K562 (cell line): ENCODE data around the gene PFKFB2. TPM values are rescaled to one million over a fixed set of nuclear protein-coding genes. Genes with fewer than 3 reads are reported as not detected.
A peak's percentile ranks its signal among the peaks of the same experiment; 100 is the strongest.

Experiments
- ATAC-seq: fragments of 200-7000 bp; cut with Tn5 transposase; 3 replicates; pipeline ENCODE4 v1.9.1; 2020; ENCODE audit warnings: moderate library complexity
- BruUV-seq: library from RNA; stranded (reverse); fragments of 400-500 nt; replicated peaks from 2 replicates; lab custom pipeline; 2021; lab: Mats Ljungman, UMichigan
- CTCF ChIA-PET: fragments of 300-600 bp; formaldehyde crosslinking; extraction: SDS; loops from one replicate; lab custom pipeline; 2021; ENCODE audit warnings: low intra/inter-chr PET ratio; lab: Yijun Ruan, JAX
- POLR2A ChIA-PET: fragments of 300-600, 350-650 bp; sonication (Branson Sonifier 250); formaldehyde crosslinking; extraction: SDS; loops from one replicate; lab custom pipeline; 2021; ENCODE audit warnings: antibody characterized with exemption, inconsistent platforms; lab: Yijun Ruan, JAX
- DNase-seq, 4 experiments: peaks; one replicate each; pipeline versions ENCODE4 v3.0.0 to v3.0.0-alpha.2; 2011 to 2018; ENCODE audit warnings: low spot score in 3 of 4, mixed read lengths in 3 of 4; ENCODE audit errors: extremely low read depth in 1 of 4
- FAIRE-seq: peaks from 2 replicates; lab custom pipeline; 2011; peaks lifted over from hg19 to GRCh38; lab: Jason Lieb, UNC
- H2AFZ ChIP-seq: 2 replicates; pipeline ENCODE4 v1.6.0; 2011; ENCODE audit warnings: low read depth, low read length, control low read depth, inconsistent platforms
- H3K27ac ChIP-seq: fragments of 200-600 bp; 3 replicates; pipeline ENCODE4 v1.8.0; 2011; ENCODE audit warnings: low read depth, mild to moderate bottlenecking, control low read depth, inconsistent platforms, low read length, moderate library complexity, mixed read lengths; ENCODE audit errors: extremely low read depth
- H3K27me3 ChIP-seq, 2 experiments: fragments of 300-600 bp in 1 of 2; 2 replicates in 1 of 2; 3 replicates in 1 of 2; pipeline versions ENCODE4 v1.6.0 to v1.8.0; 2011; ENCODE audit warnings: inconsistent platforms in 2 of 2, low read length in 2 of 2, mild to moderate bottlenecking in 1 of 2, mixed read lengths in 1 of 2, moderate library complexity in 1 of 2; ENCODE audit not compliant: control insufficient read depth in 2 of 2, insufficient read depth in 2 of 2
- H3K36me3 ChIP-seq: fragments of 300-600 bp; 3 replicates; pipeline ENCODE4 v1.8.0; 2011; ENCODE audit warnings: mild to moderate bottlenecking, low read length, inconsistent platforms; ENCODE audit not compliant: control insufficient read depth, insufficient read depth
- H3K4me1 ChIP-seq, 2 experiments: fragments of 200-600 bp in 1 of 2; replicated peaks in 1 of 2; 2 replicates in 1 of 2; 3 replicates in 1 of 2; pipeline versions ENCODE4 v1.5.1 to v1.8.0; 2011; ENCODE audit warnings: inconsistent platforms in 2 of 2, low read length in 2 of 2, mild to moderate bottlenecking in 1 of 2, mixed read lengths in 1 of 2, moderate library complexity in 1 of 2; ENCODE audit not compliant: control insufficient read depth in 2 of 2, insufficient read depth in 2 of 2
- H3K4me2 ChIP-seq: 2 replicates; pipeline ENCODE4 v1.6.1; 2011; ENCODE audit warnings: low read length, control low read depth, inconsistent platforms, mixed read lengths; ENCODE audit not compliant: insufficient read depth
- H3K4me3 ChIP-seq: fragments of 200-600 bp; sonication (generic), shearing (Covaris generic); 2 replicates; pipeline ENCODE4 v1.5.1; 2016; ENCODE audit warnings: control low read depth, inconsistent platforms
- H3K79me2 ChIP-seq: fragments of 200-600 bp; 3 replicates; pipeline ENCODE4 v1.8.0; 2011; ENCODE audit warnings: low read length, inconsistent platforms; ENCODE audit not compliant: control insufficient read depth, insufficient read depth
- H3K9ac ChIP-seq, 2 experiments: 2 replicates each; pipeline versions ENCODE4 v1.6.0 to v1.6.1; 2011; ENCODE audit warnings: low read depth in 2 of 2, low read length in 2 of 2, control low read depth in 1 of 2, inconsistent platforms in 1 of 2, mild to moderate bottlenecking in 1 of 2, mixed read lengths in 1 of 2; ENCODE audit not compliant: insufficient read depth in 1 of 2
- H3K9me1 ChIP-seq: one replicate; pipeline ENCODE4 v1.6.0; 2011; ENCODE audit warnings: inconsistent platforms, mild to moderate bottlenecking, low read length, moderate library complexity; ENCODE audit not compliant: control insufficient read depth, insufficient read depth
- H3K9me3 ChIP-seq: replicated peaks from 2 replicates; pipeline ENCODE4 v1.5.1; 2011; ENCODE audit warnings: low read depth, low read length, inconsistent platforms; ENCODE audit not compliant: control insufficient read depth, insufficient read depth
- H4K20me1 ChIP-seq: replicated peaks from 2 replicates; pipeline ENCODE4 v1.6.1; 2011; ENCODE audit warnings: low read length, inconsistent platforms, mixed read lengths; ENCODE audit not compliant: control insufficient read depth, insufficient read depth
- CBX8 ChIP-seq: fragments of 200-600 bp; sonication (generic); IDR thresholded peaks from 2 replicates; pipeline ENCODE4 v1.6.1; 2012; ENCODE audit warnings: borderline replicate concordance, mixed run types, low read depth, mild to moderate bottlenecking, moderate library complexity, mixed read lengths, low read length, control low read depth, inconsistent platforms; ENCODE audit not compliant: poor library complexity, severe bottlenecking; ENCODE audit errors: extremely low read depth
- CTCF ChIP-seq, 3 experiments: IDR thresholded peaks in 2 of 3; conservative IDR thresholded peaks in 1 of 3; 2 replicates each; pipeline ENCODE4 v1.5.1; 2011 to 2012; ENCODE audit warnings: low read length in 3 of 3, mild to moderate bottlenecking in 3 of 3, control low read depth in 2 of 3, improper control_type of control experiment in 1 of 3, inconsistent platforms in 1 of 3, low read depth in 1 of 3, mixed read lengths in 1 of 3, moderate library complexity in 1 of 3; ENCODE audit not compliant: insufficient read depth in 2 of 3
- PCBP2 ChIP-seq: fragments of 200-400 bp; formaldehyde crosslinking; IDR thresholded peaks from 2 replicates; pipeline ENCODE4 v1.6.1; 2018; ENCODE audit warnings: low read length, low read depth, mild to moderate bottlenecking, moderate library complexity; ENCODE audit not compliant: poor library complexity, severe bottlenecking
- WGBS: fragments of 100-300 bp; shearing (Covaris generic); methylation state at CpG from one replicate; pipeline ENCODE4 v1.1.6; 2016; ENCODE audit warnings: low coverage, mixed read lengths; ENCODE audit not compliant: insufficient coverage; ENCODE audit errors: missing lambda C conversion rate; 5-methylcytosine and 5-hydroxymethylcytosine counted together
- in situ Hi-C: fragments of 300-500 bp; cut with MboI; formaldehyde crosslinking; loops from 4 replicates; pipeline ENCODE4 v1.15.0; 2018; ENCODE audit warnings: inconsistent platforms, mixed read lengths
- intact Hi-C: fragments of 100-400 bp; cut with micrococcal nuclease; formaldehyde crosslinking; loops from 2 replicates; pipeline ENCODE4 v1.14.2; 2022
- polyA plus RNA-seq, 8 experiments: library from polyadenylated mRNA; depleted of rRNA in 4 of 8; stranded (reverse) in 5 of 8; unstranded in 3 of 8; fragments of >200 nt; fragmentation: Nextera tagmentation in 2 of 8; fragmentation: Illumina TruSeq in 1 of 8; extraction: Ambion mirVana in 2 of 8; extraction: Trizol in 1 of 8; gene quantifications; 2 replicates each; pipeline versions ENCODE4 v1.2.1 to v1.2.3, GENCODE V29; 2011 to 2014; ENCODE audit warnings: inconsistent platforms in 1 of 8, missing spikeins in 1 of 8
- total RNA-seq, 7 experiments: library from RNA; depleted of rRNA in 6 of 7; stranded (reverse); fragments of >200 nt in 6 of 7; fragmentation: Illumina TruSeq in 2 of 7; extraction: Trizol in 2 of 7; gene quantifications; 2 replicates each; pipeline versions ENCODE4 v1.2.1 to v1.2.3, GENCODE V29; 2011 to 2021; ENCODE audit warnings: low replicate concordance in 1 of 7

Gene PFKFB2
- total and polyA plus RNA-seq, 9 of the 15 experiments (the other 6 are each of a cell fraction or from before 2014, with no cell fraction given) = 6.9 to 26.0 (median 16.4) TPM

- CTCF ChIA-PET = no interaction called here
- WGBS = 78% methylated on average over 4 of the region's 4 CpGs
These were observed 6.8 kb downstream of the PFKFB2 start for GRCh38 chr1:207059881-207060280.

More at GRCh38 chr1:207059881-207060280, 6.8 kb downstream of the PFKFB2 start:
- no peaks in the 10 kb centered on the region for H4K20me1 ChIP-seq
- POLR2A ChIA-PET = interaction anchor here (0.6 to 1.8 kb wide), 4 partner anchors 12 to 53 kb away, joined by 3 to 9 read pairs (median 3); partner anchors contain the start of gene C1orf116
- FAIRE-seq (no peak), DNase-seq (no peak), ATAC-seq (no peak)
- H2AFZ ChIP-seq = no peak overlapping the region
- H3K9me1 ChIP-seq = peaks cover 5% of the 10 kb centered on the region
- TF ChIP-seq CBX8 (no peak), CTCF (IDR thresholded peaks at IDR 0.05 in 2 of 3, conservative IDR thresholded peaks at IDR 0.05 in 1 of 3; ENCODE audit: insufficient read depth in 2 of 3, low read depth in 1 of 3, low read length in 3 of 3) (peak in 1 of 3 experiments; percentile 4; a peak in 1 of 6 replicates), PCBP2 (no peak)
- no peaks in the 10 kb centered on the region for H3K79me2 ChIP-seq
- no peak overlapping the region for H3K4me2 ChIP-seq
- no TSS peak for BruUV-seq
- H3K27me3 ChIP-seq = no peaks in the 10 kb centered on the region
- H3K4me1 ChIP-seq = peaks cover 0 to 11% of the 10 kb centered on the region in 2 experiments; a peak in 3 of 5 replicates
- intact Hi-C loops (loop anchor here (10.0 kb wide), 1 partner anchor 585 kb away; the partner anchor contains the start of gene CR1L), in situ Hi-C loops (no loop called here)
- H3K36me3 ChIP-seq = peaks cover 42% of the 10 kb centered on the region
- H3K4me3 ChIP-seq = no peak overlapping the region
- H3K27ac ChIP-seq = no peak overlapping the region
- no peaks in the 10 kb centered on the region for H3K9me3 ChIP-seq
- 0 out of 4 replicates have a peak overlapping the region, but pooled peaks of 1 of the 2 experiments have one; percentile 4 for H3K9ac ChIP-seq
